Femur (tissue), 1 donor: Measurements from ENCODE around the gene RNF39.
A peak's percentile ranks its signal among the peaks of the same experiment; 100 is the strongest.

Experiments used
- DNase-seq: peaks from one replicate; pipeline ENCODE4 v3.0.0-alpha.2; 2017

Gene RNF39

DNA sequence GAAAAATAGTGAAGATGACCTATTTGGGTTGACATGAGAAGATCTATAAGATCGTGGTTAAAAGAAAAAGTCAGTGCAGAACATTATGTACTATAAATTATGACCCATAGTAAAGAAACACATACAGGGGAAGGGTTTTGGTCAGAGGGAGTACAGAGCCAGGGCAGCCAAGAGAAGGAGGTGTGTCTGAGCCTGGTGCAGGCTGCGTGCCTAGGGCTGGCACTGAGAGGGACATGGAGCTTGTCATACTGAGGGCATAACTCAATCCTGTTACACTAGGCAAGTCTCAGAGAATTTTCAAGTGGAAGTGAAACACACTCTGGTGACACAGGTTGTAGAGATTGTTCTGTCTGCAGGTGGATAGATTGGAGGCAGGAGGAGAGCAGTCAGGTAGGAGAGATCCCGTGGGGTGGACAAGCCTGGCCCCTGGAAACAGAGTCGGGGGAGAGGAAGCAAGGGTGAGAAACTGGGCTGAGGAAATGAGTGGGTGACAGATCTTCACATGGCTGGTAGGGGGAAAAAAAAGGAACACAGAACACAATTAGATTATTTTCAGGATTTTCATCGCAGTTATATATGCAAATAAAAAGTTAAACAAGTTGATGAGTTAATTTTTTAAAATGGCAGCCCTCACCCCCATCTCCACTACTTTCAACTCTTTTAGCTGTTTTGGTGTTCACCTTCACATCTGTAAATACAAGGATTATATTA is 18.5 kb upstream of the RNF39 start:
- no peak for DNase-seq

DNA sequence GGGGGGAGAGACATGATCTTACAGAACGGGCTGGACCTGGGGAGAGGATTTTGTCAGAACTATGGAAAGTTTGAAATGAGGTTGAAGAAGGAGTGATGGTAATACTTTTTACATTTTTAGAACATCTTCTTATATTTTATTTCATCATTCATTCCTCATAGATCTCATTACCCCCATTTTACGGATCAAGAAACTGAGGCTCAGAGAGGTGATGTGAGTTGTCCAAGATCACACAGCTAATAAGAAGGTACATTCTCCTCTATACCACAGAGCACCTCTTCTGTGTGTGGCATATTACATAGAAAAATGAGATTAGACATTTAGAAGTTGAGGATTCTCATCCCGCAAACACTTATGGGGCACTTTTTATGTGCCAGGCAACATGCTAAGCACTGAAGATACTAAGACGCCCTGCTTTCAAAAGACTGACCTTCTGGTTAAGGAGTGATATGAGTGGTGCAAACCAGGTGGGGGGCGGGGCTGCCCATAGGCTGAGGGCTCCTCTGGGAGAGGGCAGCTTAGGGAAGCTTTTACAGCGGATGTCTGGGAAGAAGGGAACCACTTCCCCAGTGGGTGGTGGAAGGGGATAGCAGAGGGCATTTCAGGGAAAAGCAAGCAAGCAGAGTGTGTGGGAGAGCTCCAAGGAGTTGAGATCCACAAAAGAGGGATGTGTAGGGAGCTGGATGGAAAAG is 17.4 kb upstream of the RNF39 start:
- DNase-seq: no peak

DNA sequence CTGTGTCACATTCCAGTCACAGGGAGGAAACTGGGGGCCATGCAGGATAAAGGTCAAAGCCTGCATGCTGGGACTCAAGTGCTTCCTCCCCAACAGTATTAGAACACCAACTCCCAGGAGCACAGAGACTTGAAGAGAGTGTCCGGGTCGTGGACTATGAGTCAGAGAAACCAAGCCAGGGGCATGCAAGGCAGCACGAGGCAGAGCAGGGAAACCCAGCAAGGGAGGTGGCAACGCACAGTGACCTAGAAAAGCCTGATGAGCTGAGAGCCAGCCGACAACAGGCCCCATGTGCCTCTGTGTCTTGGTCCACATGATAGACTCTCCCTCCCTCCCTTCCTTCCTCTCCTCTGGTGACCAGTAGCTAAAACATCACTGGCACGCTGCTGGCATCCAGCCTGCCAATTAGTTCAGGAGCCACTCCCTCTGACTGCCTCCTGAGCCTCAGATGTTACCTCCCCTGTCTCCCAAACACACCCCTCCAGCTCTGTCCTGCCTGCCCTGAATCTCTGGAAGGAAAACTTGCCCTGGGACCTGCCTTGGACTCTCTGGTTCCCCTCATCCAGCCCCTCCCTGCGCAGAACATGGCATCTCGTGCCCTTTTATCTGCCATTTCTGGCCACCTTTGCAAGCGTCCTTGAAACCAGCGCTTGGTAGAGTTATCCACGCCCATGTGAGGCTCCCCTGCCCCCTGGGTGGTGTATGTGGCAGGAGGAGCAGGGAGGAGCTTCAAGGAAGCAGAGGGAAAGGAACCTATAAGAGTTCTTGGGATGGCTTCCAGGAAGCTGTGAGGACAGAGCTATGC is 16.2 kb upstream of the RNF39 start:
- no peak for DNase-seq

DNA sequence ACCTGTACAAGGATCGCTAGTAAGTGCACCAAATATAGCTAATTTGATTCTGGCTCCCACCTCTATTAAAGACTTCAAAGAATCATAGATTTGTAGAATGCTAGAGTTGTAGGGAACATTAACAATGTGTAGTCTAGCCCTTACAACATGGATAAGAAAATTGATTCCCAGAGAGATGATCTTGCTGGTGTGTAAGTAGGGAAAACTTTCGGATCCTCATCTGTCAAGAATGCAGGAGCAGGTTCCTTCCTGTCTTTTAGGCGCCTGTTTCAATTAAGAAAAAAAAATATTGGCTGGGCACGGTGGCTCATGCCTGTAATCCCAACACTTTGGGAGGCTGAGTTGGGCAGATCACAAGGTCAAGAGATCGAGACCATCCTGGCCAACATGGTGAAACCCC is 12.3 kb upstream of the RNF39 start:
- no peak for DNase-seq

DNA sequence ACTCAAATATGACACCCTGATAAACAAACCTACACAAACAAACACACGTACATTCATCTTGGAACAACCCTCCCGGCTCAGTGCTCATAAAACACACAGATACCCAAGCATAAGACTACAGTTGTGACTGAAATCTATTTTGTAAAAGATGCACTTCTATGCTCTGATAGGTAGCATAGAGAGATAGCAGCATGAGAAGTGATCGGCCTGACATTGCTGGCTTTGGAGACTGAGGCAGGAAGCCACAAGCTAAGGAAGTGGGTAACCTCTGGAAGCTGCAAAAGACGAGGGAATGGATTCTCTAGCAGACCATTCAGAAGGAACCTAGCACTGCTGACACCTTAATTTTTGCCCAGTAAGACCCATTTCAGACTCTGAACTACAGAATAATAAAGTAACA is 1.6 kb upstream of the RNF39 start:
- DNase-seq: no peak

DNA sequence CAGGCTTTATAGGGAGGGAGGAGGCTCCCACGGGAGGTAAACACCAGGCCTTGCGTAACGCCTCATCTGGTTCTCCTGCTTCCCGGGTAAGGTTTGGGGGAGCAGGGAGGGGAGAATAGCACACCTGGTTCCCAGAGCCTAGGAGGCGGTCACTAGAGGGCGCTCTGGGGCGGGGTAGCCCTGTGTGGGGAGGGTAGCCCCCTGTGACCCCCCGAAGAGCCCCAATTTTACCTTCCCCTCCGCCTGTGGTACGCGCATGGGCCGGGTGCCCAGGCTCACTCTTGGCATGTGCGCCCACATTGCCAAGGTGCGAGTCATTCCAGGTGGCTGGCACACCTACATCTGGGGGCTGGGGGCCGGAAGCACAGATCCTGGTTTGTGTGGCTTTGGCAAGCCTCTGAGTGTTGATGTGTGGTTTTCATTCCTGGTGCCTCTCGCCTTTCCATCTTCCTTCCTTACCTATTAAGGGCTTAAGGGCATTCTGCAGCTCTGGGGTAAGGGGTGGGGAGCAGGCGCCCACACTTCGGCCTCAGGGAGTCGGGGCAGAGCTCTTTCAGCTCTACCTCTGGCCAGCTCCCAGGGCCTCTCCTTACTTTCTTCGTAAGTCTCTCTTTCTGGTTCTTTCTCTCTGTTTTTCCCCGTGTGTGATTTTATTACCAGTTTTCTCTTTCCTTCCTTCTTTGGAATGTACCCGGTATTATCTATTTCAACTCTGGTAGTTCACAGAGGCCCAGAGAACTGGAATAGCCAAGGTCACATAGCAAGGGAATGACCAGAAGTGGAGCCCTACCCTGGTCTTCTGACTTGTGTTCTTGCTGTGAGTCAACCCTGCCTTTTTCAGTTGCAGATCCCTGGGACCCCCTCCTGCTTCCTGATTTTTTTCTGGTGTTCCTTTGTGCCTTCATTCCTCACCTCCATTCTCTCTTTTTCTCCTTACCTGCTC is 492 bp upstream of the RNF39 start:
- peak; percentile 25 for DNase-seq

DNA sequence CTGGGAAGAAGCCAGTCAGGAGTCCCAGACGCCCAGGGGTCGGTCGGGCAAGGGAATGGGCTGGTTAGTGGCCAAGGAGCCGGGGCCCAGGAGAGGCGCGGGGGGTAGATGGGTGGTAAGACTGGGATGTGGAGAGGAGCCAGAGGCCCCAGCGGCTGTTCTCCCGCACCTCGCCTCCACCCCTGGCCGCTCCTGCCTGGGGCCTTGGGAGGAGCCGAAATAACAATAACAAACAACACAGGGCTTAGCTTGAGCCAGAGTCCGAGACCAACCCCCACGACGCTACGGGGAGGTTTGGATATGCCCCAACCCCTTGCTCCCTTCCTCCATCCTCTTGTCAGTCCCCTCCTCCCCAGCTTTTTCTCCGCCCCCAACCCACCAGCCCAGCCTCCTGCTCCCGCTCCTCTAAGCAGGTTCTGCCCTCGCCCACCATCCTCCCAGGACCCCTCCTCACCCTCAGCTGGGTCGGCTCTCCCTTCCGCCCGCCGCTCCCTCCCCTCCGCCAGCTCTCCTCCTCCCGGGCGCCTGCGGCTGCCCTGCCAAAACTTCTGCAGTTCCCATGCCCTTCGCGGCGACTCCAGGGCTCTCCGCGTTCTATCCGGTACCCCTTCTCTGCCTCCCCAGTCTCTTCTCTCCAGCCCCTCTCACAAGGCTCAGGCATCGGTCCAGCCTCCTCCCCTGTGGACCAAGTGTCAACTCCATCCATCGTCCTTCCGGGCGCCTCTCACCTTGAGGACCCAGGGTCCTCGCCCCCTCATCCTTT is 1.1 kb downstream of the RNF39 start:
- peak; percentile 27 for DNase-seq

DNA sequence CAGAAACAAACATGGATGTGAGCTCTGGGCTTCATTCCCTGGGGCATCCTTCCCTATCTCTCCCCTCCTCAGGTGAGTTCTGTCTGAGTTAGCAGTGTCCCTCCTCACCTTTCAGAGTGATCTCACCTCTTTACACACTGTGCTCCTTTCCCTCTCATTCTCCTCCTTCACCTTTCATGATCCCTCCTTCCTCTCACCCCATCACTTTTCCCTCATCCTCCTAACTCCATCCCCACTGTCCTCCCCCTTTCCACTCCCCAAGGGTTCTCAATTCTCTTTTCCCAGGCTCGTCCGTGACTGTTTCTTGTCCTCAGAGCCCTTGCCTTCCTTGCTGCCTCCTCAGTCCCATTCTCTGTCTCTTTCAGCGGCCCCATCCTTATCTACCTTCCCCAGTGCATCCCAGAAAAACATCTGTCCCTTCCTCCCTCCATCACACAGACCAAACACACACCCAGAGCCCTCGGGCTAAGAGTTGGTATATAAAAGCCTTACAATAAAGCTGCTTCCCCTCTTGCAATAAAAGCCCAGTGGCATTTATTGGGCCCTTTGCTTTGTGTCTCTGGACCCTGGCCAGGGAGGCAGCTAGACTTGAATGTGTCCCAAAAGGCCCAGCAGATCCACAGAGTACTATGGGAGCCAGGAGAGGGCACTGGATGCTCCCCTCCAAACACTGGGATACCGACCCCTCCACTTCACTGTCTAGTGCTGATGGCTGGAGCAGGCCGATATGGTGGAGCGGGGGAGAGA is 1.9 kb downstream of the RNF39 start:
- no peak for DNase-seq

DNA sequence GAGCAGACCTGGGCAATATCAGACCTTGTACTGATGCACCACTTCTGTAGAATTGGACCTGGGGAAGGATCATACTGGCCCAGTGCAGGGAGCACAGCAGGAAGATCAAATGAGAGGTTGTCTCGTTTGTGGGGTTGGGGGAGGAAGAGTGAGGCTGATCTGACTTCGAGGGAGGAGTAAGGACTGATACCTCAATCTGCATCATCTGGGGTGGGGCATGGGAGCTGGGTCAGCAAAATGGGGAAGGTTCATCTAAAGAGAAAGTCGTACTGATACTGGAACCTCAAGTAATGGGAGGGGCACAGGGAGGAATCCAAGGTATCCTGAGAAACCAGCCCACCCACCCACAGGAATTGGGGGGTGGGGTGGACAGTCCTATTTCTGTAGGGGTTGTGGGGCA is 3.7 kb downstream of the RNF39 start:
- DNase-seq: no peak

DNA sequence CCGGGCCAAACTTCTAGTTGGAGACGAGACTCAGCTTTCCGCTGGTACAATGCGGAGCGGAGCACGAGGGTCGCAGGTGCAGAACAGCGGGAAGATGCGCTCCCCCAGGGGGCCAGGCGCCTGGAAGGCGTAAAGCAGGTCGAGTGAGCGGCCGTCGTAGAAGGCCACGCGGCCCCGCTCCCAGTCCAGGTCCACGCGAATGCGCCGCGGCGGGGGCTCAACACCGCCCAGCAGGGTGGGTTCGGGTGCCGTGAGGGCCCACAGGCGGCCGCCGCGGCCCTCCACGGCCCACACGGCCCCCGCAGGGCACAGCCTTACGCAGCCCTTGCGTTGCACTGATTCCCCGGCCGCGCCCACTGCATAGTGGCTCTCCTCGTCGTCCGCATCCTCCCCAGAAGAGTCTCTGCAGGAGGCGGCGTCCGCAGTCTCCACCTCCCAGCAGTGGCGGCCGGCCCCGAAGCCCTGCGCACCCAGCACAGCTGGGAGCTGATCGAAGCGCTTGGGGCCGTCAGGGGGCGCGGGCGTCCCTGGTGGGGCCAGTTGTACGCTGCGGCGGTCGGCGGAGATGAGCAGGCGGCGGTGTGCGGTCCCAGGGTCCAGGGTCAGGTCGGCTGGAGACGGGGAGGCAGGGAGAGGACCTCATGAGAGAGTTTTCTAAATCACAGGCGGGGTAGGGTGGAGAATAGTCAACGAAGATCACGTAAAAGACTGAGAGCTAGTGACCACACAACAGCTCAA is 4.3 kb downstream of the RNF39 start:
- DNase-seq: peak; percentile 38

DNA sequence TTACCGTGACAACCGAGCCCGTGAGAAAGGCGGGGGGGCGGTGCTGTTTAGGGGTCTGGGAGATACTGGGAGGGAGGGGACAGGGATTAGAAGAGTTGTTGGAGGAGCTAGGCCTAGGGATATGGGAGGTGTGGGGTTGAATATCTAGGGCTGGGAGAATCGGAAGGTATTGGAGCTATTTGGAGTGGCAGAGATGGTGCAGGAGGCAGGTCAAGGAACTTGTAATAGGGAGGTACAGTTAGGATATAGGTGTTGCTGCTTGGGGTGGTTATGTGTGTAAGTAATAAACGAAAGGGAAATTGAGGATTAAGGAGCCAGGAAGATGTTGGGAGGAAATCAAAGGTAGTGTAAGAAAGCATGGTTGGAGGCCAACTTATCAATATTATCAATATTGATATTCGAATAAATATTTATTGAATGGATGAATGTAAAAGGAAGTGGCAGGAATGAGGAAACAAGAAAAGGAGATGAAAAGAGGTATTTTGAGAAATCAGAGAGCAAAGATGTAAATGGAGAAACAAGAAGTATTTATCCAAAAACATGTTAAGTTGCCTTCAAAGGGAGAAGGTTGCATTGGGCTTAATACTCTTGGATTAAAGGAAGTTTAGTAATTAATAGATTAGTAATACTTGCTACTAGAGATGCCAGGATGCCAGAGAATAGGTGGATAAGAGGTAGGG is 8.0 kb downstream of the RNF39 start:
- no peak for DNase-seq

DNA sequence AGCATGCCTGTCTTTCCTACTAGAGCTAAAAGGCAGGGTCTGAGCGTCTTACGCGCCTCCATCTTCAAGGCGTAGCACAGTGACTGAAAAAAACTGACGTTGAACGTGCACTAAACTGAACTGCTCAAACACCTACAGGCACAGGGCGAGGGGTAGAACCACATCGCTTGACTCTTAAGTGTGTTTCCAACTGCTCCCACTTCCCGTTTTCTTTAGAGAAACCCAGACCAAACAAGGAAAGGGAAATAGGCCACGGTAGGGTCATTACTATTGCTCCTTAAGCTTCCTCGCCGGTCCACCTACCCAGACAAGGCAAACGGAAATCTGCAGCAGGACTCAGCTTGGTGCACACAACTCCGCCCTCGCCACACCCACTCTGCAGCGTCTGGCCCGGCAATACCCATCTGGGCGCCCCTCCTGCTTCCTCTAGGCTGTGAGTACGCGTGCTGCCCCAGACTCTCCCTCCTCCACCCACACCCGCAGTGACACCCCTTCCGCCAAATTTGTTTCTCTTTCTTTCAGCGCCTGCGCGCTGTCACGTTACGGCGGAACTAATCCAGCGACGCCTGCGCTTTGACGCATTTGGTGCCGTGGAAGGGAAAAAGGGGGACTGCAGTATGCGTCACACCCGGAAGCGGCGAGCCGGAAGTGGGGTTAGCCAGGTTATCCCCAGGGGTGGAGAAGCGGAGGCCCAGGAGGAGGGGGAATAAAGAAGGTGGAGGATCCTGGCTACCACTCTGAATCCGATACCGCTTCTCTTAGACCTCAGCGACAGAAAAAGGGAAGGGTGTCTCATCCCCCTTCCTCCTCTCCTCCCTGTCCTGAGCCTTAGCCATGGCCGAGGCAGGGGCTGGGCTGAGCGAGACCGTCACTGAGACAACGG is 8.8 kb downstream of the RNF39 start, which contains the start of gene PPP1R11:
Gene PPP1R11 (plus strand): TSS at position 622 of the 883 bp plus-strand sequence. CDS start 213 bp downstream, at position 835.
- peak; percentile 99 for DNase-seq

DNA sequence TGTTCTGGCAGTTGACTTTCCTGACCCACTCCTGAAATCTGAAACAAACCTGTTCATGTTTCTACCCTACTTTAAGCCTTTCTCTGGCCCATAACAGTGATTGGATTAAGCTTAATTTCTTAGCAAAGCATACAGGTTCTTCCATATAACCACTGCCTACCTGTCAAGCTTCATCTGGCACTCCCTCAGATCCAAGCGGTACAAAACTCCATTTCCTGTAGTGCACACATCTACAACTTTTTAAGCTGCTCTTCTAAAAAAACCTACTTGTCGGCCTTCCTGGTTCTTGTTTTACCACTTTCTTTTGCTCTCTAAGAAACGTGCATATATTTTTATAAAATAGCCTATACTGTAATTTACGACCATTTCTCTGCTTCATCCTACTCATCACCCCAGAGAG is 9.5 kb downstream of the RNF39 start:
- DNase-seq: no peak

DNA sequence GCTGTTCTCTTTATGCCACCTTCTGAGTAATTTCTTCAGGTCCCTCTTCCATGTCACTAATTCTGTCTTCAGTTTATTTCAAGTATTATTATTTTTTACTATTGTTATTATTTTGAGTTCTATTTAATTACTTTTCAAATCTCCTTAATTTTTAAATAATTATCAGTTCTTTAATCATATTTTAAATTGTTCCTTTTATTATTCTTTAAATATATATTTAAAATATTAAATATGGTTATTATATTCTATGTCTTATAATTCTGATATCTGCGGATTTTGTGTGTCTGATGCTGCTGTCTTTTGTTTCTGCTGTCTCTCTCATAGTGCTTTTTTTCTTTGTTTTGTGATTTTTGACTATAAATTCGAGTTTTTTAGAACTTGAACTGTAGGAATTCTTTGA is 12.3 kb downstream of the RNF39 start:
- no peak for DNase-seq

DNA sequence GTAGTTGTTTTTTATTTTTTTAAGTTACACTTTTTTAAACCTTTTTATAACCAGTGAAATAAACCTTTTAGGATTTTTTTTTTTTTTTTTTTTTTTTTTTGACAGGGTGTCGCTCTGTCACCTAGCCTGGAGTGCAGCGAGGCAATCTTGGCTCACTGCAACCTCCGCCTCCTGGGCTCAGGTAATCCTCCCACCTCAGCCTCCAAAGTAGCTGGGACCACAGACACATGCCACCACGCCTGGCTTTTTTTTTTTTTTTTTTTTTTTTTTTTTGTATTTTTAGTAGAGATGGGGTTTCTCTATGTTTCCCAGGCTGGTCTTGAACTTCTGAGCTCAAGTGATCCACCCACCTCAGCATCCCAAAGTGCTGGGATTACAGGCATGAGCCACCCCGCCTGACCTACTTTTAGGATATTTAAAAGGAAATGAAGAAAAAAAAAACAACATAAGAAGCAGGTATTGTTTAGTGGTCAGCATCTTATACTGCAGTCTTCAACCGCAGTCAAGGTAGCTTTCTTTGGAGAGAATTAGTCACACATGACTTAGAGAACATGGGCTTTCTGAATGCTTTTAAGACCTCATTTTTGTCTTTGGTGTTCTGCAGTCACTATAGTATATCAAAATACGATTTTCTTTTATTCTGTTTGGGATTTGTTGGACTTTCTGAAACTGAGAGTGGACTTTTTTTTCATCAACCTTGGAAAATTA is 12.9 kb downstream of the RNF39 start:
- no peak for DNase-seq

DNA sequence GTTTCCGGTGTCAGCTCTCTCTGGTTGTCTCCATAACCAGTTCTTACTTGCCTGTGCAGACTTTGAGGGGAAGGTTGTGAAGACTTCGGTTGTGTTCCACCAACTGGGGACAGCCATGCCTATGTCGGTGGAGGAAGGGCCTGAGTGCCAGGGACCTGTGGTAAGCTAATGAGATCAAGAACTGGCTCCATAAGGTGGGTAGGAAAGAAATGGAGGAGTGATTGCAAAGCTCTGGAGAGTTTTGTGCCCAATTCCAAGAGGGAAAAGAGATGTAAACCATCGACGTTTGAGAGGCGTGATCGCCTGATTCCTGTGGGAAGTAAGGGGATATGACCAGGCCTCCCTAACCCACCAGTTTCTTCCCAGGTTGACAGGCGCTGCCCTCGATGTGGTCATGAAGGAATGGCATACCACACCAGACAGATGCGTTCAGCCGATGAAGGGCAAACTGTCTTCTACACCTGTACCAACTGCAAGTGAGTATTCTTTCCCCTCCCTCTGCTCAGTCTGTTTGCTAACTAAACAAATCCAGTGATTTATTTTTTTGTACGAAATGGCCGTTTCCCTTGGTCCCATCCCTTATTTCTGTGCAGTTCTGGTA is 13.6 kb downstream of the RNF39 start:
- DNase-seq: peak; percentile 29

DNA sequence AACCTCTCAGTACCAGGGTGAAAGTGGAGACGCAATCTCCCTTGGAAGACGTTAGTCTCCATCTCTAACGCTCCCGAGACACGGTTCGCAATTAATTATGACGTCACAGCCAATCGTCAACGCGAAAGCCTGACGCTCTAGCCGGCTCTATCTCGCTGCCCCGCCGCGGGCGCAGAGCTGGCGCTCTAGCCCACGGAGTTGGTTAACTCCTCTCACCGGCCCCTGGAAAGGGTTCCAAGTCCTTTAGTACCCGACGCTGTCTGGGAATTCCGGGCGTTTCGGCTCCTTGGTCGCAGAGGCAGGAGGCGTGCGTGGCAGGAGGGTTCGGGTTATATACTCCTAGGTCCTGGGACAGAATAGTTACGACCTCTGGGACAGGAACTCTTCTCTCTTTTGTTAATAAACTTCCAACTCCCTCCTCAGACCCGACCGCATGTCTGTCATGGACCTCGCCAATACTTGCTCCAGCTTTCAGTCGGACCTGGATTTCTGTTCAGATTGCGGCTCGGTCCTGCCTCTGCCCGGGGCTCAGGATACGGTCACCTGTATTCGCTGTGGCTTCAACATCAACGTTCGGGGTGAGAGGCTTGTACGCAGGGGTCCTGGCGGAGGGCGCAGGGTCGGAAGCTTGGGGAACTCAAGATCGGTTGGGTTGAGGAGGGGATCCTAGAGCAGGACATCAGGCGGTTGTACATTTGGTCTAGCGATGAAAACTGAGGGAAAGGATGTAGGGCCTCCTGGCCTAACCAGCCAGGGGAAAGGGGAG is 14.3 kb downstream of the RNF39 start, which contains the start of gene POLR1H:
Gene POLR1H (plus strand): TSS at position 174 of the 766 bp plus-strand sequence. CDS start 260 bp downstream, at position 434.
- peak; percentile 96 for DNase-seq
